Measurements from ENCODE around the gene ATP6V1C2.

DNA sequence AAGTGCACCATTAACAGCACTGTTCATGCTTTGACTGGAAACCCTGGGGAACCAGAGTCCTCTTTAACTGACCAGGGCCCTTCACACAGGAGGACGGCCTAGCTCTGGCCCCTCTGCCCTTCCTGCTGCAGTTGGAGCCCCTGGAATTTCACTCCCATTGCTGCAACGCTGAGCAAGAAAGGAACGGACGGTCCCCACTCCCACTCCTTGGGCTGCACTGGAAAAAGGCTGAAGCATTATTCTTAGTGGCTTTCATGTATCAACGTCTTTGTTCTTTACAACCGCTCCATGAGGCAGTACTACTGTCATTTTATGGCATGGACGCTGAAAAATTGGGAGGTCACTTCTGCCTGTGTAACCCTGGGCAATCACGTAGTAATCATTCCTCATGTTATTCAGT lies 81.2 kb downstream of the ATP6V1C2 start:
- TF ChIP-seq POLR2A (IDR thresholded peaks at IDR 0.05; ENCODE audit: low read depth, low read length) (no peak), POLR2AphosphoS5 (IDR thresholded peaks at IDR 0.05; ENCODE audit: low read depth, low read length) (no peak)

Data from GM12892 (cell line).